ENCODE measurements around the gene CLPSL1.

DNA sequence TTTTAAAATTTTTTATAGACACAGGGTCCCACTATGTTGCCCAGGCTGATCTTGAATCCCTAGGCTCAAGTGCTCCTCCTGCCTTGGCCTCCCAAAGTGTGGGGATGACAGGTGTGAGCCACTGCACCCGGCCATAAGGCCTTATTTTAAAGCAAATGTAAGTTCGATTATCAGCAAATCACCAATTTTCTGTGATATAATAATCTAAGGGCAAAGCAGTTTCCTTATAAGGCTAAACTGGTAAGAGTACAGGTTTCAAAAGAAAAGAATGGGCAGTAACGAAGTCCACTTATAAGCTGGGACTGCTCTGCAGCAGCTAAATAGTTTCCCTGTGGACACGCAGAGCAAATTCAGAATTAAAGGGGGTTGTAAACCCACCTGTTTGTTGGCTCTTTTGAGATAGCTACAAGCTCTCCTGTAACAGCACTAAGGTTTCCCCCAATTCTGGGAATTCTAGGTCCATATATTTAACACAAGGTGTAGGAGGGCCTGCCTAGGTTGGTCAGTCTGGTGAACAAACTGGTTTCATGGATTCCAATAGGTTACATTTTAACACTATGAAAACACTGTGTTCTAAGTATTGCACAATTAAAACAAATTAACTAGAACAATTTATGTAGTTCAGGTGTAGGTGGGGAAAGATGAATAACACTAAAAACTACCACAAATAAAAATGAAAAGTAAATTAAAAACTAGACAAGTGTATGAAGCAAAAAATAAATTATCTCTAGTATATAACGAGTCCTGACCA lies 50.6 kb downstream of the CLPSL1 start:
- TF ChIP-seq, protein P1, sequence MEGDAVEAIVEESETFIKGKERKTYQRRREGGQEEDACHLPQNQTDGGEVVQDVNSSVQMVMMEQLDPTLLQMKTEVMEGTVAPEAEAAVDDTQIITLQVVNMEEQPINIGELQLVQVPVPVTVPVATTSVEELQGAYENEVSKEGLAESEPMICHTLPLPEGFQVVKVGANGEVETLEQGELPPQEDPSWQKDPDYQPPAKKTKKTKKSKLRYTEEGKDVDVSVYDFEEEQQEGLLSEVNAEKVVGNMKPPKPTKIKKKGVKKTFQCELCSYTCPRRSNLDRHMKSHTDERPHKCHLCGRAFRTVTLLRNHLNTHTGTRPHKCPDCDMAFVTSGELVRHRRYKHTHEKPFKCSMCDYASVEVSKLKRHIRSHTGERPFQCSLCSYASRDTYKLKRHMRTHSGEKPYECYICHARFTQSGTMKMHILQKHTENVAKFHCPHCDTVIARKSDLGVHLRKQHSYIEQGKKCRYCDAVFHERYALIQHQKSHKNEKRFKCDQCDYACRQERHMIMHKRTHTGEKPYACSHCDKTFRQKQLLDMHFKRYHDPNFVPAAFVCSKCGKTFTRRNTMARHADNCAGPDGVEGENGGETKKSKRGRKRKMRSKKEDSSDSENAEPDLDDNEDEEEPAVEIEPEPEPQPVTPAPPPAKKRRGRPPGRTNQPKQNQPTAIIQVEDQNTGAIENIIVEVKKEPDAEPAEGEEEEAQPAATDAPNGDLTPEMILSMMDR (IDR thresholded peaks at IDR 0.05), result no peak
- no peak for TF ChIP-seq POLR2A (IDR thresholded peaks at IDR 0.05)
